Activated CD4-positive, alpha-beta memory T cell treated with anti-CD3 and anti-CD28 coated beads for 36 hours (primary cell): ENCODE results near the gene LRMDA. TPM values are rescaled to one million over a fixed set of nuclear protein-coding genes. Genes with fewer than 3 reads are reported as not detected.

ENCODE experiments used
- CTCF ChIA-PET: fragments of 350-600 bp; sonication (Branson Sonifier 250); formaldehyde crosslinking; loops from one replicate; lab custom pipeline; 2021; ENCODE audit warnings: antibody characterized with exemption, inconsistent platforms; lab: Charles Lee
- POLR2A ChIA-PET: fragments of 350-600 bp; sonication (Branson Sonifier 250); formaldehyde crosslinking; loops from one replicate; lab custom pipeline; 2021; ENCODE audit warnings: antibody characterized with exemption; lab: Charles Lee
- DNase-seq: peaks from one replicate; pipeline ENCODE4 v3.0.0-alpha.2; 2020
- H3K27ac Mint-ChIP-seq: one replicate; pipeline ENCODE4 v1.8.0; 2021; ENCODE audit warnings: mixed read lengths
- H3K27me3 Mint-ChIP-seq: one replicate; pipeline ENCODE4 v1.8.0; 2021; ENCODE audit warnings: mixed read lengths
- H3K36me3 Mint-ChIP-seq: one replicate; pipeline ENCODE4 v1.8.0; 2021; ENCODE audit warnings: mixed read lengths
- H3K4me1 Mint-ChIP-seq: one replicate; pipeline ENCODE4 v1.8.0; 2021; ENCODE audit warnings: low read depth, mixed read lengths
- H3K4me3 Mint-ChIP-seq: one replicate; pipeline ENCODE4 v1.8.0; 2021; ENCODE audit warnings: mild to moderate bottlenecking, mixed read lengths
- H3K9me3 Mint-ChIP-seq: one replicate; pipeline ENCODE4 v1.8.0; 2021; ENCODE audit warnings: mixed read lengths
- intact Hi-C: fragments of 100-400 bp; cut with micrococcal nuclease; formaldehyde crosslinking; loops from one replicate; pipeline ENCODE4 v1.15.1; 2023
- total RNA-seq, 2 experiments: library from RNA; stranded (reverse); gene quantifications; one replicate each; pipeline ENCODE4 v1.2.3, GENCODE V29; 2021

LRMDA gene
- total RNA-seq, 2 experiments from 2014 or later, result not detected

DNA sequence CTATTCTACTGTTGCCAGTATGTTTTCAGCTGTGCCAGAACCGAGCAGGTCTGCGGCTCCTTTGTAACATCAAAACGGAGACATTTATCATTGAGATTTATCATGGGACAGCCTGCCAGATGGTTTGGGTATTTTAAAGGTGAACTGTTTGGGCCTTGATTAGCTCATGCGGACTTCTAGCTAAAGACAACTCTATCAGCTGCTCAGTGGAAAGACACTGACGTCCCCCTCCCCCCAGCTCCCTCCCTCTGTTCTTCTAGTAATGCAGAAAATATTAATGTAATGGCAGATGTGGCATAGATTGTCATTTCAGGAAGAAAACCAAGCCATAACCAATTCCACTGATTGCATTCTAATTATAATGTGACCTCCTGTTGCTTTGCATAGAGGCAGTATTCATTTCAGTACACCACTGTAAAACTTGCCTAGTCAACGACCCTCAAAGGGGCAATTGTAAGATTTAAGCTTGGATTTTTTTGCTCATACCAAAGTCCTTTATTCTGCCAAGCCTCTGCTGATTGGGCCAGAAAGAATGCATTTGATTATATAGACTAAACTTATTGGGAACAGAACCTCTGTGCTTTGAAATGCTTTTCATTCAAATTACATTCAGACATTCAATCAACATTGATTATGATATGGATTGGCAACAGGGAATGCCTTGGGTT, 966.8 kb downstream of the LRMDA start:
- CTCF ChIA-PET, result no interaction called here

DNA sequence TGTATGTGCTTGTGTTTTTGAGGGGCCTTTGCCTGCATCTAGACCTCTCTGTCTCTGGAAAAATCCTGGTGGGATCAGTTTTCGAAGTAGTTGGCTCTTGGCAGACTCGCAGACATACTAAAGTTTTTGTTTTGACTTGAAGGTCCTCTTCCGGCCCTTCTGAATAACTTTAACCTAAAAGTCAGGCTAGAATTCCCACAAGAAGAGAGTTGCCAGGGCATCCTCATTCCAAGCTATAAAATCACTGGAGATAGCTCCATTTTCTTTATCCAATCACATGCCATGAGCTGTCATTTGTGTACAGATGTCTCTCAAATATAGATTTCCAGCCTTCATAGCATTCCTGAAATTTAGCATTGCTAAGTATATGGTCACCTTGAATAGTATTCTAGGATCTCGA, 967.8 kb downstream of the LRMDA start:
- H3K9me3 Mint-ChIP-seq, result peaks cover 6% of the 10 kb centered on the region
- no peaks in the 10 kb centered on the region for H3K27me3 Mint-ChIP-seq
- H3K4me3 Mint-ChIP-seq, result no peak overlapping the region
- H3K36me3 Mint-ChIP-seq, result no peaks in the 10 kb centered on the region
- no peak overlapping the region for H3K27ac Mint-ChIP-seq
- no peaks in the 10 kb centered on the region for H3K4me1 Mint-ChIP-seq
- DNase-seq, result no peak
- POLR2A ChIA-PET, result no interaction called here
- intact Hi-C loops, result no loop called here
- CTCF ChIA-PET, result no interaction called here

More for the DNA sequence above, 966.8 kb downstream of the LRMDA start:
- Mint-ChIP-seq H3K36me3 (no peaks in the 10 kb centered on the region), H3K9me3 (peaks cover 4% of the 10 kb centered on the region), H3K4me1 (no peaks in the 10 kb centered on the region), H3K4me3 (no peak overlapping the region), H3K27ac (no peak overlapping the region), H3K27me3 (no peaks in the 10 kb centered on the region)
- POLR2A ChIA-PET, result no interaction called here
- DNase-seq, result no peak
- intact Hi-C loops, result no loop called here

DNA sequence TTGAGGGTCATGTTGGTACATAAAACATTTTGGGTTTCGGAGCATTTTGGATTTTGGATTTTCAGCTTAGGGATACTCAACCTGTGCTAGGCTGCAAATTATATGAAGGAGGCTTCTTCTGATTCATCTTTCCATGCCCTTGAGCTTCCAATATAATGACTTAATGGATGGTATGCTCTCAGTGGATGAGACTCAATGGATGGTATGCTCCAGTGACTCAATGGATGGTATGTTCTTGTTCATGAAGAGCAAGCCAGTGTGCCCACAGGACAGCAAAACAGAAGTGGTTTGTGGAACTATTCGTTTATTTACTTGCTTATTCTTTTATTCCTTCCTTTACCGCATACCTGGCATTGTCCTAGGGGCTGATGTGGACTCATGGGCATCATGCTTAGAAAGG, 969.6 kb downstream of the LRMDA start:
- Mint-ChIP-seq H3K9me3 (peaks cover 5% of the 10 kb centered on the region), H3K4me1 (no peaks in the 10 kb centered on the region), H3K4me3 (no peak overlapping the region), H3K27me3 (no peaks in the 10 kb centered on the region), H3K27ac (no peak overlapping the region), H3K36me3 (no peaks in the 10 kb centered on the region)
- intact Hi-C loops, result no loop called here
- no peak for DNase-seq
- ChIA-PET CTCF (no interaction called here), POLR2A (no interaction called here)

DNA sequence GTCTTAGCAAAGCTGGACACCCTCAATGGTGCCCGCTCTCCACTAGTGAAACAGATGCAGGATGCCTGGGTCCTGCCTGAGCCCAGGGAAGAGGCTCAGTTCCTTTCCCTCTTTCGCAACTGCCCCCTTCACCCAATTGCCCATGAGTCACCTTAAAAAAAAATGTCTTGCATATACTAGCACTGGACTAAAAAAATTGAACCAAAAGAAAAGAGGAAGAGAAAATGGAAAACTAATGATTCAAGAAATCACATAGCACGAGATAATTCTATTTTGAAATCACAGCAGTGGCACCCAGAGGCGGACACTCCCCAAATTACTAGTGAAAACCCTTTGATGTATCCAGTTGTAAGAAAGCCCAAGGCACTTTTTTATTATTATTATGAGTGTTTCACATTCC, 972.5 kb downstream of the LRMDA start:
- POLR2A ChIA-PET, result no interaction called here
- Mint-ChIP-seq H3K36me3 (no peaks in the 10 kb centered on the region), H3K4me1 (no peaks in the 10 kb centered on the region), H3K4me3 (no peak overlapping the region), H3K27me3 (no peaks in the 10 kb centered on the region), H3K9me3 (peaks cover 5% of the 10 kb centered on the region), H3K27ac (no peak overlapping the region)
- CTCF ChIA-PET, result no interaction called here
- intact Hi-C loops, result no loop called here
- DNase-seq, result no peak

- Mint-ChIP-seq H3K4me1 (no peaks in the 10 kb centered on the region), H3K4me3 (no peak overlapping the region), H3K36me3 (no peaks in the 10 kb centered on the region), H3K27ac (no peak overlapping the region), H3K27me3 (no peaks in the 10 kb centered on the region), H3K9me3 (peaks cover 5% of the 10 kb centered on the region)
- DNase-seq, result no peak
- intact Hi-C loops, result no loop called here
- ChIA-PET CTCF (no interaction called here), POLR2A (no interaction called here)
Observed at GRCh38 chr10:76404531-76404930, 973.1 kb downstream of the LRMDA start.

GRCh38 chr10:76405922-76406321, 974.5 kb downstream of the LRMDA start:
- H3K4me3 Mint-ChIP-seq, result no peak overlapping the region
- H3K4me1 Mint-ChIP-seq, result no peaks in the 10 kb centered on the region
- DNase-seq, result no peak
- H3K36me3 Mint-ChIP-seq, result no peaks in the 10 kb centered on the region
- H3K27me3 Mint-ChIP-seq, result no peaks in the 10 kb centered on the region
- intact Hi-C loops, result no loop called here
- no peak overlapping the region for H3K27ac Mint-ChIP-seq
- ChIA-PET CTCF (no interaction called here), POLR2A (no interaction called here)
- H3K9me3 Mint-ChIP-seq, result peaks cover 9% of the 10 kb centered on the region

GRCh38 chr10:76408646-76409045, 977.2 kb downstream of the LRMDA start:
- intact Hi-C loops, result no loop called here
- no peak overlapping the region for H3K4me3 Mint-ChIP-seq
- H3K27ac Mint-ChIP-seq, result no peak overlapping the region
- no peaks in the 10 kb centered on the region for H3K27me3 Mint-ChIP-seq
- ChIA-PET POLR2A (no interaction called here), CTCF (no interaction called here)
- no peaks in the 10 kb centered on the region for H3K4me1 Mint-ChIP-seq
- H3K9me3 Mint-ChIP-seq, result peaks cover 9% of the 10 kb centered on the region
- no peaks in the 10 kb centered on the region for H3K36me3 Mint-ChIP-seq
- DNase-seq, result no peak

GRCh38 chr10:76411729-76412435, 980.5 kb downstream of the LRMDA start:
- POLR2A ChIA-PET, result no interaction called here
- Mint-ChIP-seq H3K27me3 (no peaks in the 10 kb centered on the region), H3K9me3 (peaks cover 7% of the 10 kb centered on the region), H3K4me3 (no peak overlapping the region), H3K4me1 (no peaks in the 10 kb centered on the region), H3K36me3 (no peaks in the 10 kb centered on the region), H3K27ac (no peak overlapping the region)
- intact Hi-C loops, result no loop called here
- no peak for DNase-seq
- CTCF ChIA-PET, result no interaction called here

GRCh38 chr10:76415554-76415953, 984.1 kb downstream of the LRMDA start:
- ChIA-PET CTCF (no interaction called here), POLR2A (no interaction called here)
- Mint-ChIP-seq H3K36me3 (no peaks in the 10 kb centered on the region), H3K27me3 (no peaks in the 10 kb centered on the region), H3K4me3 (no peak overlapping the region), H3K9me3 (peaks cover 4% of the 10 kb centered on the region), H3K27ac (no peak overlapping the region), H3K4me1 (no peaks in the 10 kb centered on the region)
- no peak for DNase-seq
- intact Hi-C loops, result no loop called here

- intact Hi-C loops, result no loop called here
- Mint-ChIP-seq H3K4me1 (no peaks in the 10 kb centered on the region), H3K4me3 (no peak overlapping the region), H3K27ac (no peak overlapping the region), H3K36me3 (no peaks in the 10 kb centered on the region), H3K9me3 (peaks cover 4% of the 10 kb centered on the region), H3K27me3 (no peaks in the 10 kb centered on the region)
- no peak for DNase-seq
- POLR2A ChIA-PET, result no interaction called here
- CTCF ChIA-PET, result no interaction called here
Observed at GRCh38 chr10:76416642-76417041, 985.2 kb downstream of the LRMDA start.

DNA sequence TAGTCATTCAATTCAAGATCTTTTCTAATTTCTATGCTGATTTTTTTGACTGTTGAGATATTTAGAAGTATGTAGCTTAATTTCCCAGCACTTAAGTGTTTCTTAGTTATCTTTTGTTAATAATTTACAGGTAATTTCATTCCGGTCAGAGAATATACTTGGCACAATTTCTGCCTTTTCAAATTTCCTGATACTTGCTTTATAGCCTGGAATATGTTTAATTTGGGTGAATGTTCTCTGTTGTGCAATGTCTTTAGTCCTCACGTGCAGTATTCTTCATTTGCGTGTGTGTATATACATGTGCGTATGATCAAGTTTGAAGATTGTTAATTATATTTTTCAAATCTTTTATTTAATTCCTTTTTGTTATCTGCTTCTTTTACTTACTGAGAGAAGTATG, 989.3 kb downstream of the LRMDA start:
- intact Hi-C loops, result no loop called here
- H3K27ac Mint-ChIP-seq, result no peak overlapping the region
- no peaks in the 10 kb centered on the region for H3K27me3 Mint-ChIP-seq
- no peaks in the 10 kb centered on the region for H3K36me3 Mint-ChIP-seq
- H3K9me3 Mint-ChIP-seq, result peaks cover 4% of the 10 kb centered on the region
- ChIA-PET POLR2A (no interaction called here), CTCF (no interaction called here)
- no peaks in the 10 kb centered on the region for H3K4me1 Mint-ChIP-seq
- no peak for DNase-seq
- no peak overlapping the region for H3K4me3 Mint-ChIP-seq

- ChIA-PET CTCF (no interaction called here), POLR2A (no interaction called here)
- H3K9me3 Mint-ChIP-seq, result peaks cover 4% of the 10 kb centered on the region
- DNase-seq, result no peak
- no peaks in the 10 kb centered on the region for H3K36me3 Mint-ChIP-seq
- no peak overlapping the region for H3K27ac Mint-ChIP-seq
- no peaks in the 10 kb centered on the region for H3K4me1 Mint-ChIP-seq
- H3K4me3 Mint-ChIP-seq, result no peak overlapping the region
- intact Hi-C loops, result no loop called here
- H3K27me3 Mint-ChIP-seq, result no peaks in the 10 kb centered on the region
Observed at GRCh38 chr10:76422769-76423168, 991.3 kb downstream of the LRMDA start.
